Measurements from ENCODE around the gene ASIC1. TPM values are rescaled to one million over a fixed set of nuclear protein-coding genes. Genes with fewer than 3 reads are reported as not detected.

ASIC1 gene
- polyA plus RNA-seq, 1 experiment = 7.0 TPM

DNA sequence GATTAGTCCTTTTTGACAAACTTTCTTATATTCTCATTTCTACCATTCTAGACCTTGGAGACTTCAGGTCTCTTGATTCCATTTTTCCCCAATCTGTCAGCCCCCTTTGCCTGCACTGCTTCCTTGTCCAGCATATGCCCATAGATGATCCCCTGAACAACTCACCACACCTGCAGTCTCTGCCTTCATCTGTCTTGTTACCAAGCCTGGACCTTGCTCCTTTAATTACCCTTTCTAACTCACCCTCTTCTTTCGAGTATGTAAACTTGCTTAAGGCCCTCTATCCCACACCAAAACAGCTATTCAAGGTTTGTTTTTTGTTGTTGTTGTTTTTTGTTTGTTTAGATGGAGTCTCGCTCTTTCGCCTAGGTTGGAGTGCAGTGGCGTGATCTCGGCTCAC is 64.2 kb downstream of the ASIC1 start:
- CTCF ChIA-PET = interaction anchor here (2.5 kb wide), 1 partner anchor 10 kb away, joined by 16 read pairs; the partner anchor contains the start of gene COX14
- TF ChIP-seq, protein P1, sequence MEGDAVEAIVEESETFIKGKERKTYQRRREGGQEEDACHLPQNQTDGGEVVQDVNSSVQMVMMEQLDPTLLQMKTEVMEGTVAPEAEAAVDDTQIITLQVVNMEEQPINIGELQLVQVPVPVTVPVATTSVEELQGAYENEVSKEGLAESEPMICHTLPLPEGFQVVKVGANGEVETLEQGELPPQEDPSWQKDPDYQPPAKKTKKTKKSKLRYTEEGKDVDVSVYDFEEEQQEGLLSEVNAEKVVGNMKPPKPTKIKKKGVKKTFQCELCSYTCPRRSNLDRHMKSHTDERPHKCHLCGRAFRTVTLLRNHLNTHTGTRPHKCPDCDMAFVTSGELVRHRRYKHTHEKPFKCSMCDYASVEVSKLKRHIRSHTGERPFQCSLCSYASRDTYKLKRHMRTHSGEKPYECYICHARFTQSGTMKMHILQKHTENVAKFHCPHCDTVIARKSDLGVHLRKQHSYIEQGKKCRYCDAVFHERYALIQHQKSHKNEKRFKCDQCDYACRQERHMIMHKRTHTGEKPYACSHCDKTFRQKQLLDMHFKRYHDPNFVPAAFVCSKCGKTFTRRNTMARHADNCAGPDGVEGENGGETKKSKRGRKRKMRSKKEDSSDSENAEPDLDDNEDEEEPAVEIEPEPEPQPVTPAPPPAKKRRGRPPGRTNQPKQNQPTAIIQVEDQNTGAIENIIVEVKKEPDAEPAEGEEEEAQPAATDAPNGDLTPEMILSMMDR (IDR thresholded peaks at IDR 0.05; ENCODE audit: insufficient read depth, low read depth, low read length) = no peak

DNA sequence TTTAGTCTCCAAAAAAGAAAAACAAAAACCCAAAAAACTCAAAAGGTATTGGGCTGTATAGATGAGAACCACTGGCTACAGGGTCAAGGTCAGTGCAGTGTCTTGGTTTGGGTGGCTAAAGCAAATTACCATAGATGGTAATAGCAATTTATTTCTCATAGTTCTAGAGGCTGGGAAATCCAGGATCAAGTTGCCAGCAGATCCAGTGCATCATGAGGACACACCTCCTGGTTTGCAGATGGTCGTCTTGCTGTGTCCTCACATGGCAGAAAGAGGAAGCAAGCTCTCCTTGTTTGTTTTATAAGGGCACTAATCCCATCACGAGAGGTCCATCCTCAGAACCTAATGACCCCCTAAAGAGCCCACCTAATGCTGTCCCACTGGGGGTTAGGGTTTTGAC is 65.8 kb downstream of the ASIC1 start:
- DNase-seq (ENCODE audit: low read depth) = no peak
- Histone ChIP-seq H3K27me3 (ENCODE audit: control insufficient read depth, insufficient read depth, low read length) (no peaks in the 10 kb centered on the region), H3K4me3 (ENCODE audit: low read depth, low read length) (no peak overlapping the region), H3K36me3 (ENCODE audit: control insufficient read depth, insufficient read depth, low read length) (peaks cover 21% of the 10 kb centered on the region)
- POLR2A ChIA-PET = interaction anchor here (0.6 kb wide), 1 partner anchor 10 kb away, joined by 3 read pairs; no protein-coding TSS in a partner anchor
- CTCF ChIA-PET = interaction anchor here (0.6 to 1.8 kb wide), 2 partner anchors 12 to 156 kb away, joined by 3 to 9 read pairs; partner anchors contain the start of gene COX14
- TF ChIP-seq, protein P1 (IDR thresholded peaks at IDR 0.05; ENCODE audit: insufficient read depth, low read depth, low read length) = no peak

More for the DNA sequence above, 64.2 kb downstream of the ASIC1 start:
- no peak for DNase-seq (ENCODE audit: low read depth)
- H3K36me3 ChIP-seq (ENCODE audit: control insufficient read depth, insufficient read depth, low read length) = peaks cover 17% of the 10 kb centered on the region
- H3K4me3 ChIP-seq (ENCODE audit: low read depth, low read length) = no peak overlapping the region
- no peaks in the 10 kb centered on the region for H3K27me3 ChIP-seq (ENCODE audit: control insufficient read depth, insufficient read depth, low read length)
- POLR2A ChIA-PET = no interaction called here

DNA sequence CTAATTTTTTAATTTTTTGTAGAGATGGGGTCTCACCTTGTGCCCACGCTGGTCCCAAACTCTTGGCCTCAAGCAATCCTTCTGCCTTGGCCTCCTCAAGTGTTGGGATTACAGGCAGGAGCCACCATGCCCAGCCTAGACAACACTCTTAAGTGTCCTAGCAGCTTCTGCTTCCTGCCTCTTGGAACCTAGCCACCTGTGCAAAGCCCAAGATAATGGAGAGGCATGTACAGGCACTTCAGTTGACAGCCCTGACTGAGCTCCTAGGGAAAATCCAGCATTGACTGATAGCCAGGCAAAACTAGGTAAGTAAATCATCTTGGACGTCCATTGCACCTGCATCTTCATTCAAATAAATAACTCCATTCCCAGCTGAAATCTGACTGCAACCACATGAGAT is 70.2 kb downstream of the ASIC1 start:
- ChIA-PET CTCF (interaction anchor here (0.6 to 1.4 kb wide), 2 partner anchors 17 to 367 kb away, joined by 3 to 4 read pairs; no protein-coding TSS in a partner anchor), POLR2A (no interaction called here)
- H3K36me3 ChIP-seq (ENCODE audit: control insufficient read depth, insufficient read depth, low read length) = peaks cover 12% of the 10 kb centered on the region
- DNase-seq (ENCODE audit: low read depth) = no peak
- TF ChIP-seq, protein P1 (IDR thresholded peaks at IDR 0.05; ENCODE audit: insufficient read depth, low read depth, low read length) = no peak
- no peaks in the 10 kb centered on the region for H3K27me3 ChIP-seq (ENCODE audit: control insufficient read depth, insufficient read depth, low read length)
- H3K4me3 ChIP-seq (ENCODE audit: low read depth, low read length) = no peak overlapping the region

DNA sequence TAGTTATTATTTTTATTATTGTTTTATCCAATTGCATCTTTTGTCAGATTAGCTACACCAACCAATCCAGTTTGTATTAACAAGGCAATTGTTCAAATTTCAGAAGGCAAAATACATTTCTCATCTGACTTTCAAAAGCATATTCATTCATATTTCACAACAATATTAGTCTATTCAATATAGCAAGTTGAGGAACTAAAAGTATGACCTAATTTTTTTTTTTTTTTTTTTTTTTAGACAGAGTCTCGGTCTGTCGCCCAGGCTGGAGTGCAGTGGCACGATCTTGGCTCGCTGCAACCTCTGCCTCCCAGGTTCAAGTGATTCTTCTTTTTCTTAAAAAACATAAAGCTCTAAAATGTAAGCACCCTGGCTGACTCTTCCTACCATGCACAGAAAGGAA is 71.9 kb downstream of the ASIC1 start:
- ChIA-PET POLR2A (no interaction called here), CTCF (interaction anchor here (0.6 to 1.0 kb wide), 2 partner anchors 19 to 94 kb away, joined by 3 to 5 read pairs; no protein-coding TSS in a partner anchor)
- no peak for DNase-seq (ENCODE audit: low read depth)
- H3K27me3 ChIP-seq (ENCODE audit: control insufficient read depth, insufficient read depth, low read length) = no peaks in the 10 kb centered on the region
- H3K4me3 ChIP-seq (ENCODE audit: low read depth, low read length) = no peak overlapping the region
- peaks cover 11% of the 10 kb centered on the region for H3K36me3 ChIP-seq (ENCODE audit: control insufficient read depth, insufficient read depth, low read length)
- TF ChIP-seq, protein P1 (IDR thresholded peaks at IDR 0.05; ENCODE audit: insufficient read depth, low read depth, low read length) = no peak

DNA sequence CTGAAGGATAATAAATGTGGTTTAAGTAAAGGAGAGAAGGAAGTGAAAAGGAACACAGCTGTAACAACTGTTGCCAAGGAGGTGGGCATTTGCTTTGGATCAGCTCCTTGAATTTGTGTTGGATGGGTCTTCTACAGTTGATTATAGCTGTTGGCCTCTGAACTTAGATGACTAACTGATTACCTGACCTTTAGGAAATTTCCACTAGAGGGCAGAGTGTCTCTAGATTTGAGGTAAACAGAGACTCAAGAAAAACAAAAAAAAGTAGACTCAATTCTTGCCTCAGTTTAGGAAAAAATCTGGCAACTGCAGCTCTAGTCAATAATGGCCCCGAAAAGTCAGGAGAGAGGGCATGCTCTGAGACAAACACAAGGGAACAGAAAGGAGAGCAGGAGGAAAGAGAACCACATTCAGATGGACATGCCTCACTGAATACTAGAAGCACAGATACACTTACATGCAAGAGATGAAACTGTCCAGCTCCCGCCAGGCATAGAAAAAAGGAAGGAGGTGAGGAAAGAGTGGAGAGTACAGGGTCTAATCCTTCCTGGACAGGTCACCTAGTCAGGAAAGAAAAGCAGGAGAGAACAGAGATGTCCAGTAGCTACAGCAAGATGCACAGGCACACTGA is 75.2 kb downstream of the ASIC1 start:
- no peaks in the 10 kb centered on the region for H3K27me3 ChIP-seq (ENCODE audit: control insufficient read depth, insufficient read depth, low read length)
- DNase-seq (ENCODE audit: low read depth) = no peak
- peaks cover 10% of the 10 kb centered on the region for H3K36me3 ChIP-seq (ENCODE audit: control insufficient read depth, insufficient read depth, low read length)
- CTCF ChIA-PET = interaction anchor here (1.3 kb wide), 1 partner anchor 58 kb away, joined by 3 read pairs; no protein-coding TSS in a partner anchor
- TF ChIP-seq, protein P1 (IDR thresholded peaks at IDR 0.05; ENCODE audit: insufficient read depth, low read depth, low read length) = no peak
- no peak overlapping the region for H3K4me3 ChIP-seq (ENCODE audit: low read depth, low read length)
- POLR2A ChIA-PET = no interaction called here

Other genes starting within 250 kb of the ASIC1 start
- 7.3 and 13.2 TPM in 2 replicates for gene NCKAP5L, start 229.2 kb upstream of the ASIC1 start, polyA plus RNA-seq (2011; rRNA removed)
- gene BCDIN3D, start 214.5 kb upstream of the ASIC1 start, polyA plus RNA-seq (2011; rRNA removed) = 2.6 and 3.5 TPM in 2 replicates
- 1.4 and 3.6 TPM in 2 replicates for gene FAIM2, start 153.7 kb upstream of the ASIC1 start, polyA plus RNA-seq (2011; rRNA removed)
- not detected in 2 replicates for gene AQP2, start 106.9 kb upstream of the ASIC1 start, polyA plus RNA-seq (2011; rRNA removed)
- gene AQP5, start 95.7 kb upstream of the ASIC1 start, polyA plus RNA-seq (2011; rRNA removed) = not detected in 2 replicates
- not detected in 2 replicates for gene AQP6, start 84.6 kb upstream of the ASIC1 start, polyA plus RNA-seq (2011; rRNA removed)
- gene RACGAP1, start 32.1 kb upstream of the ASIC1 start, polyA plus RNA-seq (2011; rRNA removed) = 42.8 and 55.3 TPM in 2 replicates
- gene SMARCD1, start 27.7 kb downstream of the ASIC1 start, polyA plus RNA-seq (2011; rRNA removed) = 48.9 and 56.0 TPM in 2 replicates
- 0.31 and 0.47 TPM in 2 replicates for gene GPD1, start 46.4 kb downstream of the ASIC1 start, polyA plus RNA-seq (2011; rRNA removed)
- 85.7 and 104 TPM in 2 replicates for gene COX14, start 54.6 kb downstream of the ASIC1 start, polyA plus RNA-seq (2011; rRNA removed)
- gene CERS5, start 109.8 kb downstream of the ASIC1 start, polyA plus RNA-seq (2011; rRNA removed) = 68.0 and 100 TPM in 2 replicates
- 368 and 384 TPM in 2 replicates for gene LIMA1, start 225.9 kb downstream of the ASIC1 start, polyA plus RNA-seq (2011; rRNA removed)